AG08395 (cell line): ENCODE measurements around the gene PDE4A.
"Not testable (repeated sequence)": the region's sequence is repeated elsewhere in the genome, so short reads cannot be mapped to it uniquely, and the experiment has no call there.

Source experiments
- DNase-seq: peaks from one replicate; pipeline ENCODE4 v3.0.0; 2012; ENCODE audit warnings: mixed read lengths, low spot score

Gene PDE4A

DNA sequence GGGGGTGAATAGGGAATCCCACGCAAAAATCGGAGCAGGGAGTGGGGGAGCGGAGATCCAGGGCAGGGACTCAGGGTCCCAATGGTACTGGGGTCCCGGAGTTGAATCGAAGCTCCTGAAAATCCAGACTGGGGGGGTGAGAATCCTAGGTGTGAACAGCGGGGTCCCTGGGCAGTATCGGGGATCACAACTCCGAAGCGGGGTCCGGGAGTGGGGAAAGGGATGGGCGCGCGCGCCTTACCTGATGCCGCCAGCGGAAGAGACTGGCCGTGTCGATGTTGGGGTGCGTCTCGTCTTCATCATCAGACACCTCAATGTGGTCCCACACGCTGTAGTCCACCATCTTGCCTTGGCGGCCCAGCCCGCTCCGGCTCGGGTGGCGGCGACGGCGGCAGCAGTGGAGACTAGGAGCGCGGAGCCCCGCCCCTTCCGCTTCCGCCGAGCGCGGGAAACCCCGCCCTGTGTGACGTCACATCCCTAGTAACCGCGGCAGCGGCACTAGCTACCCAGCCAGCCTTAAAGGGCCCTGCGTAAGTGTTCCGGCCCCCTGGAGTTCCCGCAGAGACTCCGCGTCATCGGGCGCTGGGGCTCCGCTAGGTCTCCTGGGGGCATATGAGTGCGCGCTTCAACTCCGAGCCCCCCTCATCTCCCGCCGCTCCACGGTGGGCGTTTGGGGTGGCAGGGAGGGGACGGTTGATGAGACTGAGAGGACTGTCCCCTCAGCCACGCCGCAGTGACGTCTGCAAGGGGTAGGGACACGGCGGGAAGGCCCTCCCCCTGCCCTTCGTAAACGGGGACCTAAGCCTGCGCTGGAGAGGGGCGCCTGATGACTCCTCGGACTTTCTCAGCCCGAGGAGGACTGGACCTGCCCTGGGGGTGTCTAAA, 17.0 kb upstream of the PDE4A start, which contains the start of gene CDC37:
Gene CDC37 (minus strand): TSS at position 406 of the 885 bp plus-strand sequence. CDS start 63 bp downstream, at position 343.
- DNase-seq: peak; percentile 99

- DNase-seq: no peak
These were observed 15.2 kb upstream of the PDE4A start for GRCh38 chr19:10404888-10405820.

DNA sequence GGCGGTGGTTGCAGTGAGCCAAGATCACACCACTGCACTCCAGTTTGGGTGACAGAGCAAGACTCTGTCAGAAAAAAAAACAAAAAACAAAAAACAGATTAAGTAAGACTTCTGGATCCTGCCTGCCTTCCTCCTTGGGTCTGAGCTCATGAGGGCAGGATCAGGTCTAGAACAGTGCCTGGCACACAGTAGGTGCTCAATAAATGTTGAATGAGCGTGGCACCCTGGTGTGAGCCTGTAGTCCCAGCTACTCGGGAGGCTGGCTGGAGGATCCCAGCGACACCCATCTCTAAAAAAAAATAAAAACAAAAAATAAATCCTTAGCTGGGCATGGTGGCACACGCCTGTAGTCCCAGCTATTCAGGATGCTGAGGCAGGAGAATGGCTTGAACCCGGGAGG, 14.1 kb upstream of the PDE4A start:
- no peak for DNase-seq

GRCh38 chr19:10407096-10407495, 13.2 kb upstream of the PDE4A start:
- no peak for DNase-seq

- no peak for DNase-seq
These were observed 11.6 kb upstream of the PDE4A start for GRCh38 chr19:10408511-10409283.

GRCh38 chr19:10411224-10411623, 9.1 kb upstream of the PDE4A start:
- not testable (repeated sequence) for DNase-seq

DNA sequence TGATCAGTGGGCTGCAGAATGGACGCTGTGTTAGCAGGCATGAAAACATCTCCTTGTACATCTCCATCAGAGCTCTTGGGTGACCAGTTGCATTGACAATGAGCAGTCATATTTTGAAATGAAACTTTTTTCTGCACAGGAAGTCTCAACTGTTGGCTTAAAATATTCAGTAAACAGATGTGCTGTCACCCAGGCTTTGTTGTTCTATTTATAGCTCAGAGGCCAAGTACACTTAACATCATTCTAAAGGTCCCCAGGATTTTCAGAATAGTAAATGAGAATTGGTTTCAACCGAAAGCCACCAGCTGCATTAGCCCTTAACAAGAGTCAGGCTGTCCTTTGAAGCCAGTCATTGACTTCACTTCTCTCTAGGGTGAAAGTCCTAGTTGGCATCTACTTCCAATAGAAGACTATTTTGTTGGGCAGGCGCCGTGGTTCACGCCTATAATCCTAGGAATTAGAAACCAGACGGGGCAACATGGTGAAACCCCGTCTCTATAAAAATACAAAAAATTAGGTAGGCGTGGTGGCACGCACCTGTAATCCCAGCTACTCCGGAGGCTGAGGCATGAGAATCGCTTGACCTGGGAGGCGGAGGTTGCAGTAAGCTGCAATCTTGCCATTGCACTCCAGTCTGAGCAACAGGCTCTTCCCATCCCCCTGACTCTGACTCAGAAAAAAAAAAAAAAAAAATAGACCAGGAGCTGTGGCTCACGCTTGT, 7.9 kb upstream of the PDE4A start:
- DNase-seq: no peak

DNA sequence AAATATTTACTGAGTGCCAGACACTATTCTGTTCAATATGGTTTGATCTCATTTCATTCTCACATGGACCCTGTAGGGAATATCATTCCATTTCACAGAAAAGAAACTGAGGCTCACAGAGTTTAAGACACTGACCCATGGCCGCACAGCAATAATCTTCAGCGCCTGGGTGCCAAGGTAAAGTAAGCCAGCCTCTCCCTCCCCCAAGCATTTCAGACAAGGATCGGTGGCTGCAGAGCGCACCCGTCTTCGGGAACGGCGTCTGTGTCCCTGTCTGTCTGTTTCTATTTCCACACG, 4.3 kb upstream of the PDE4A start:
- DNase-seq: no peak

DNA sequence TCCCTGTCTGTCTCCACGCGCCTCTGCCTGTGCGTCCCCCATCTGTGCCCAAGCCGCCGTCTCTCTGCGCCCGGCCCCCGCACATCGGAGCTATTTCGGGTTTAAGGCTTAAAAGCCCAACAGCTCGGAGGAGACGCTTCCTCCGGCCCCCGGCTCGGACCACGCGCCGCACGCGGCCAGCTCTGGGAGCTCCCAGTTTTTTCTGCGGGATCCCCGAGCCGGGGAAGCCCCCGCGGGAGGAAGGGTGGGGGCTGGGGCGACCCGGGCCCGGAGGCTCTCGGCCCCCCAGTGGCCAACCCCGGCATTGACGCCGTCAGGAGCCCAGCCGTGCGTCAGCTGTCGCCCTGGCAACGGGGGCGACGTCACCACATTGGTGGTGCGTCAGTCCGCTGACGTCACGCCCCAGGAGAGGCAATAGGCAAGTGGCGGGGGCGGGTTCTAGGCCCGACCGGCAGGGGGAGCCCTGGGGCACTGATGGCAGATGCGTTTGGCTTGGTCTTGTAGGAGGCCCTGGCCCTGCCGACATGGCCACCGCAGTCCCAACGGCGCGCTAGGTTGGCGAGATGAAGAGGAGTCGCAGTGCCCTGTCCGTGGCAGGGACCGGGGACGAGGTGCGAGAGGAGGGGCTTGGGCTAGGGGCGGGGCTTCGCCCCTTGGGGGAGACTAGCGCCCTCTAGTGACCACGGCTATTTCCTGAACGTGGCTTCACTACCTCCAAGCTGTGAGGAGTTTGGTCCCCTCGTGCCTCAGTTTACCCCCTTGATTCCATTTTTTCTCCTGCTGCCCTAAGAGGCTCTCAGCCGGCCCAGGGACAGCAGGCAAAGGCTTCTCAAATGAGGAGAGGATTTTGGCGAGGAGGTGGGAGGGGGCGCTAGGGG, 3.7 kb upstream of the PDE4A start:
- DNase-seq: peak; percentile 95

DNA sequence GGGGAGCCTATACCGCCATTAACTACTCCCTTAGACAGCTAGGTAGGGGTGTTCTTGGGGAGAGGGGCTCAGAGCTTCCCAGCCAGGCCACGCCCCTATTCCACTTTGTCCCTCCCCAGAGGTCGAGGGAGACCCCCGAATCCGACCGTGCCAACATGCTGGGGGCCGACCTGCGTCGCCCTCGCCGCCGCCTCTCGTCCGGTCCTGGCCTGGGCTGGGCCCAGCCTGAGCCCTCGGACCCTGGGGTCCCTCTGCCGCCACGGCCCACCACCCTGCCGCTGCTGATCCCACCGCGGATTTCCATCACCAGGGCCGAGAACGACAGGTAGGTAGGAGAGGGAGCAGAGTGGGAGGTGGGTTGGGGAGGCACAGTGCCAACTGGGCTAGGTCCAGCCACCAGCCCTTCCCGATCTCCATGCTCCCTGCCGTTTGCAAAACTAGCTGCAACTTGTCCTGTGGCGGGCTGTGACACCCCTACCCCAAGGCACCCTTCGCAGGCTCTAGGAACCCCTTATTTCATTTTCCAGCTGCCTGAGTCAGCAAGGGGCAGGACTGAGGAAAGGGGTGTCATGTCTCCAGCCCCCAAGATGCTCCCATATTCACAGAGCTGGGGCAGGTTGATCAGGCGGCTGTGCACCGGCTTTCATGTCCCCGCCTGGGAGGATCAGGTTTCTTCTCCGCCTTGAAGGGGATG, 2.6 kb upstream of the PDE4A start:
- no peak for DNase-seq

- no peak for DNase-seq
These were observed 2.2 kb upstream of the PDE4A start for GRCh38 chr19:10418235-10418484.

GRCh38 chr19:10418485-10419199, 1.7 kb upstream of the PDE4A start:
- DNase-seq: no peak

DNA sequence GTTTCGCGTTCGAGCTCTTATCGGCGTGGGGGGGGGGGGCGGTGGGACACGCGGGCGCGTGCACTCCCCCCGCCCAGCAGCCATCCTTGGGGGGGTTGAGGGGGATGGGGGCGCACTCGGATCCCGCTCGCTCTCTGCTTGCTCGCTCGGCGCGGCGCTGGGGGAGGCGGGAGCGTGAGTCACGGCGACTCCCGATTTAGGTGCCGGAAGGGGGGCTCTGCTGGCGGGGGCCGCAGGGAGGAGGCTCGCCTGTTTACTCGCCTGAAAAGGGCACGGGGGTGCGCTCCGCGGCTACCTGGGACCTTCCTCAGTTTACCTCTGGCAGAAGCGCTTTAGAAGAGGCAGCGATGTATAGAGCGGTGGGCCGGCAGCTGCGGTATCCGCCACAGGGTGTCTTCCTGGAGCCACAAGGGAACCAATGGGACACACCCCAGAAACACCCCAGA, 1.1 kb upstream of the PDE4A start:
- DNase-seq: peak; percentile 10

GRCh38 chr19:10419646-10420443, 493 bp upstream of the PDE4A start:
- DNase-seq: peak; percentile 27

- no peak for DNase-seq
These were observed 1.1 kb downstream of the PDE4A start for GRCh38 chr19:10421240-10422045.

DNA sequence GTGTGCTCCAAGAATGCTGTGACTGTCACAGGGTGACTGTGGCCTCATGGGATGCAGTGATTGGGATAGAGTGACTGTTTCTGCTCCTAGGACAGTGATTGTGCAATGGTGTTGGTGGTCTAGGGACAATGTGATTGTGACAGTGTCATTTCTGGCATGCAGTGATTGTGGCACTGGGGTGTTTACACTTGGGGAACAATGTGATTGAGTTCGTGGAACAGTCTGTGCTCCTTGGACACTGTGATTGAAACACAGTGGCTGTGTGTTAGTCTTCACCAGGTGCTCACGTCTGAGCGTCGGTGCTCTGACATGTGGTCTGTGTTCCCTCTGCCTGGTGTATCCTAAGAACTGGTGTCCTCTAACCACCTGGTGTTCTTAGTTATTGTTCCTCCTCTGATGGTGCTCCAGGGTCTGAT, 1.7 kb downstream of the PDE4A start:
- DNase-seq: no peak

DNA sequence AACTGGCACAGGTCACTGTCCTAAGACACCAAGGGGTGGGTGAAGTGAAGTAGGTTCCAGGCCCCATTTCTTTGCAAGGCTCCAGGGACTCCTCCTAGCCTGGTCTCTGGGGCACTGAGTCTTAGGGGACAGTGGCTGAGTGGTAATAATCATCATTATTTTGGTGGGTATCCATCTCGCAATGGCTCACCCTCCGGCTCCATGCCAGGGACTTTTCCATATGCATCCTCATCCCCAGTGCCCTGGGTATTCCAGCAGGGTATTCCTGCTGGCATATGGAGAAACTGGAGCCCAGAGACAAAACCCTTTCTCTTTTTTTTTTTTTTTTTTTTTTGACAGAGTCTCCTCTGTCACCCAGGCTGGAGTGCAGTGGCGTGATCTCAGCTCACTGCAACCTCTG, 2.5 kb downstream of the PDE4A start:
- no peak for DNase-seq
